NCI-H1105 treated with DMSO at 0.1 percent for 48 hours (cell line): Measurements from ENCODE around the gene ST14.
A peak's percentile ranks its signal among the peaks of the same experiment; 100 is the strongest.

Source experiments
- DNase-seq: peaks from one replicate; lab custom pipeline; 2025; lab: John Stamatoyannopoulos, UW

Gene ST14

GRCh38 chr11:130159657-130160497 is at the start of gene ST14:
ST14 (plus strand) TSS chr11:130159782; CDS start chr11:130159980, 198 bp downstream.
- peak; percentile 83 for DNase-seq

- DNase-seq: no peak
Observed at GRCh38 chr11:130110339-130111108, 49.1 kb upstream of the ST14 start.

GRCh38 chr11:130112071-130112830 is 47.3 kb upstream of the ST14 start:
- DNase-seq: no peak

- DNase-seq: no peak
Observed at GRCh38 chr11:130114281-130114680, 45.3 kb upstream of the ST14 start.

GRCh38 chr11:130114726-130115125 is 44.9 kb upstream of the ST14 start:
- no peak for DNase-seq

GRCh38 chr11:130115218-130115617 is 44.4 kb upstream of the ST14 start:
- peak; percentile 38 for DNase-seq

- DNase-seq: no peak
Observed at GRCh38 chr11:130118165-130118564, 41.4 kb upstream of the ST14 start.

- no peak for DNase-seq
Observed at GRCh38 chr11:130118636-130119387, 40.8 kb upstream of the ST14 start.

GRCh38 chr11:130120045-130120444 is 39.5 kb upstream of the ST14 start:
- no peak for DNase-seq

- DNase-seq: no peak
Observed at GRCh38 chr11:130121445-130121978, 38.1 kb upstream of the ST14 start.

GRCh38 chr11:130122141-130122575 is 37.4 kb upstream of the ST14 start:
- DNase-seq: no peak

GRCh38 chr11:130123414-130124040 is 36.1 kb upstream of the ST14 start:
- DNase-seq: no peak

GRCh38 chr11:130124096-130124495 is 35.5 kb upstream of the ST14 start:
- no peak for DNase-seq

GRCh38 chr11:130125638-130126037 is 33.9 kb upstream of the ST14 start:
- no peak for DNase-seq

- no peak for DNase-seq
Observed at GRCh38 chr11:130126516-130126915, 33.1 kb upstream of the ST14 start.

- DNase-seq: no peak
Observed at GRCh38 chr11:130127509-130127908, 32.1 kb upstream of the ST14 start.

GRCh38 chr11:130128626-130129025 is 31.0 kb upstream of the ST14 start:
- DNase-seq: no peak

- no peak for DNase-seq
Observed at GRCh38 chr11:130129922-130130321, 29.7 kb upstream of the ST14 start.

- DNase-seq: peak; percentile 78
Observed at GRCh38 chr11:130131961-130132850, 27.4 kb upstream of the ST14 start.

GRCh38 chr11:130133716-130134115 is 25.9 kb upstream of the ST14 start:
- no peak for DNase-seq
